Measurements from ENCODE around the gene SORCS2.

Gene SORCS2

GRCh38 chr4:7304436-7304835 is 112.1 kb downstream of the SORCS2 start:
- H3K27me3 ChIP-seq (ENCODE audit: insufficient read depth, low read length, poor library complexity): peaks cover 22% of the 10 kb centered on the region
- ATAC-seq (ENCODE audit: insufficient read depth, low read depth) (no peak), DNase-seq (no peak)
- H3K36me3 ChIP-seq (ENCODE audit: insufficient read depth, low read length): no peaks in the 10 kb centered on the region
- 0 out of 2 replicates have a peak, but pooled peaks cover 7% of the 10 kb centered on the region for H4K20me1 ChIP-seq (ENCODE audit: insufficient read depth, low read length)
- H3K4me1 ChIP-seq (ENCODE audit: insufficient read depth, low read length): no peaks in the 10 kb centered on the region
- no peak for TF ChIP-seq EZH2 (IDR thresholded peaks at IDR 0.05; ENCODE audit: borderline replicate concordance, low read depth, low read length, severe bottlenecking)
- no peak for TF ChIP-seq CTCF (IDR thresholded peaks at IDR 0.05; ENCODE audit: borderline replicate concordance, extremely low read depth, low read length, poor library complexity, severe bottlenecking)
- no peak overlapping the region for H3K4me3 ChIP-seq (ENCODE audit: low read depth in 1 of 2, low read length in 2 of 2)
- H2AFZ ChIP-seq (ENCODE audit: low read depth, low read length): no peak overlapping the region
- no peak overlapping the region for H3K4me2 ChIP-seq (ENCODE audit: insufficient read depth, low read length)
- H3K9ac ChIP-seq (ENCODE audit: low read depth, low read length): no peak overlapping the region
- no peaks in the 10 kb centered on the region for H3K9me3 ChIP-seq (ENCODE audit: insufficient read depth, low read length, severe bottlenecking)
- no peak overlapping the region for H3K27ac ChIP-seq (ENCODE audit: low read length)
- no peaks in the 10 kb centered on the region for H3K79me2 ChIP-seq (ENCODE audit: insufficient read depth, low read length)

GRCh38 chr4:7306021-7306965 is 114.0 kb downstream of the SORCS2 start:
- Histone ChIP-seq H3K4me3 (ENCODE audit: low read depth in 1 of 2, low read length in 2 of 2) (no peak overlapping the region), H3K79me2 (ENCODE audit: insufficient read depth, low read length) (no peaks in the 10 kb centered on the region), H3K27me3 (ENCODE audit: insufficient read depth, low read length, poor library complexity) (peaks cover 28% of the 10 kb centered on the region), H3K27ac (ENCODE audit: low read length) (no peak overlapping the region), H3K4me2 (ENCODE audit: insufficient read depth, low read length) (no peak overlapping the region), H2AFZ (ENCODE audit: low read depth, low read length) (no peak overlapping the region), H3K9me3 (ENCODE audit: insufficient read depth, low read length, severe bottlenecking) (no peaks in the 10 kb centered on the region), H3K4me1 (ENCODE audit: insufficient read depth, low read length) (no peaks in the 10 kb centered on the region), H3K9ac (ENCODE audit: low read depth, low read length) (no peak overlapping the region), H4K20me1 (ENCODE audit: insufficient read depth, low read length) (0 out of 2 replicates have a peak, but pooled peaks cover 7% of the 10 kb centered on the region), H3K36me3 (ENCODE audit: insufficient read depth, low read length) (no peaks in the 10 kb centered on the region)
- no peak for TF ChIP-seq EZH2 (IDR thresholded peaks at IDR 0.05; ENCODE audit: borderline replicate concordance, low read depth, low read length, severe bottlenecking)
- TF ChIP-seq CTCF (IDR thresholded peaks at IDR 0.05; ENCODE audit: borderline replicate concordance, extremely low read depth, low read length, poor library complexity, severe bottlenecking): no peak
- ATAC-seq (ENCODE audit: insufficient read depth, low read depth) (no peak), DNase-seq (no peak)

GRCh38 chr4:7306986-7307385 is 114.6 kb downstream of the SORCS2 start:
- ATAC-seq (ENCODE audit: insufficient read depth, low read depth): no peak
- no peaks in the 10 kb centered on the region for H3K36me3 ChIP-seq (ENCODE audit: insufficient read depth, low read length)
- H3K27ac ChIP-seq (ENCODE audit: low read length): no peak overlapping the region
- DNase-seq: no peak
- TF ChIP-seq CTCF (IDR thresholded peaks at IDR 0.05; ENCODE audit: borderline replicate concordance, extremely low read depth, low read length, poor library complexity, severe bottlenecking): no peak
- TF ChIP-seq EZH2 (IDR thresholded peaks at IDR 0.05; ENCODE audit: borderline replicate concordance, low read depth, low read length, severe bottlenecking): no peak
- no peak overlapping the region for H2AFZ ChIP-seq (ENCODE audit: low read depth, low read length)
- no peaks in the 10 kb centered on the region for H3K4me1 ChIP-seq (ENCODE audit: insufficient read depth, low read length)
- 0 out of 2 replicates have a peak, but pooled peaks cover 7% of the 10 kb centered on the region for H4K20me1 ChIP-seq (ENCODE audit: insufficient read depth, low read length)
- H3K4me3 ChIP-seq (ENCODE audit: low read depth in 1 of 2, low read length in 2 of 2): no peak overlapping the region
- H3K79me2 ChIP-seq (ENCODE audit: insufficient read depth, low read length): no peaks in the 10 kb centered on the region
- peaks cover 26% of the 10 kb centered on the region for H3K27me3 ChIP-seq (ENCODE audit: insufficient read depth, low read length, poor library complexity)
- H3K4me2 ChIP-seq (ENCODE audit: insufficient read depth, low read length): no peak overlapping the region
- H3K9me3 ChIP-seq (ENCODE audit: insufficient read depth, low read length, severe bottlenecking): no peaks in the 10 kb centered on the region
- no peak overlapping the region for H3K9ac ChIP-seq (ENCODE audit: low read depth, low read length)
